ENCODE measurements around the gene ZFAND2A.
"Not testable (repeated sequence)": the region's sequence is repeated elsewhere in the genome, so short reads cannot be mapped to it uniquely, and the experiment has no call there.

DNA sequence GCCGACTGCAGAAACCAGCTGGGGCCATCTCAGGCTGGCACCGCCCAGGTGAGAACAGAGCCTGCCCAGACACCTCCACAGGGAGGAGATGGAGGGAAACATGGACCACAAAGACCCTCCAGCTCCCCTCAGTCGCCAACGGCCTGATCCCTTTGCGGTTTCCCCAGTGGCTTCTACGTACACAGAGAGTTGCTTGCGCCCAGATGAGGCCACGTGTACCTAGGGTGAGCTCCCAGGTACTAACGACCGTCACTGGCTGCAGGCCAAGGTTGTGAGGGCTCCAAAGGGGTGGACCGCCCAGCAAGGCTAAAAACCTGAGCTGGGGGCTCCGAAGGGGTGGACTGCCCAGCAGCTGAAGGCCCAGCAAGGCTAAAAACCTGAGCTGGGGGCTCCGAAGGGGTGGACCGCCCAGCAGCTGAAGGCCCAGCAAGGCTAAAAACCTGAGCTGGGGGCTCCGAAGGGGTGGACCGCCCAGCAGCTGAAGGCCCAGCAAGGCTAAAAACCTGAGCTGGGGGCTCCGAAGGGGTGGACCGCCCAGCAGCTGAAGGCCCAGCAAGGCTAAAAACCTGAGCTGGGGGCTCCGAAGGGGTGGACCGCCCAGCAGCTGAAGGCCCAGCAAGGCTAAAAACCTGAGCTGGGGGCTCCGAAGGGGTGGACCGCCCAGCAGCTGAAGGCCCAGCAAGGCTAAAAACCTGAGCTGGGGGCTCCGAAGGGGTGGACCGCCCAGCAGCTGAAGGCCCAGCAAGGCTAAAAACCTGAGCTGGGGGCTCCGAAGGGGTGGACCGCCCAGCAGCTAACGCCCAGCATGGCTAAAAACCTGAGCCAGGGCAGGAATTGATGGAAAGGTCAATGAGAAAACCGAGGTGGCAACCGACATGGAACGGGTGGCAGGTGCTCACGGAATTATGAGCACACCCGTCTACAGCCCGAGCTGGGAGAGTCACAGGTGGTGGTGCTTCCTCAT is 3.9 kb downstream of the ZFAND2A start:
- TF ChIP-seq ZNF175 (tag by site-specific recombination; IDR thresholded peaks at IDR 0.05); ZNF623 (tag by site-specific recombination; IDR thresholded peaks at IDR 0.05); ZNF169 (tag by site-specific recombination; IDR thresholded peaks at IDR 0.05); ZFP37 (tag by site-specific recombination; IDR thresholded peaks at IDR 0.05); ZNF292 (tag by site-specific recombination; IDR thresholded peaks at IDR 0.05; ENCODE audit: borderline replicate concordance, low read depth); ZNF530 (tag by site-specific recombination; IDR thresholded peaks at IDR 0.05; ENCODE audit: low read depth): not testable (repeated sequence)
- TF ChIP-seq, protein P1, sequence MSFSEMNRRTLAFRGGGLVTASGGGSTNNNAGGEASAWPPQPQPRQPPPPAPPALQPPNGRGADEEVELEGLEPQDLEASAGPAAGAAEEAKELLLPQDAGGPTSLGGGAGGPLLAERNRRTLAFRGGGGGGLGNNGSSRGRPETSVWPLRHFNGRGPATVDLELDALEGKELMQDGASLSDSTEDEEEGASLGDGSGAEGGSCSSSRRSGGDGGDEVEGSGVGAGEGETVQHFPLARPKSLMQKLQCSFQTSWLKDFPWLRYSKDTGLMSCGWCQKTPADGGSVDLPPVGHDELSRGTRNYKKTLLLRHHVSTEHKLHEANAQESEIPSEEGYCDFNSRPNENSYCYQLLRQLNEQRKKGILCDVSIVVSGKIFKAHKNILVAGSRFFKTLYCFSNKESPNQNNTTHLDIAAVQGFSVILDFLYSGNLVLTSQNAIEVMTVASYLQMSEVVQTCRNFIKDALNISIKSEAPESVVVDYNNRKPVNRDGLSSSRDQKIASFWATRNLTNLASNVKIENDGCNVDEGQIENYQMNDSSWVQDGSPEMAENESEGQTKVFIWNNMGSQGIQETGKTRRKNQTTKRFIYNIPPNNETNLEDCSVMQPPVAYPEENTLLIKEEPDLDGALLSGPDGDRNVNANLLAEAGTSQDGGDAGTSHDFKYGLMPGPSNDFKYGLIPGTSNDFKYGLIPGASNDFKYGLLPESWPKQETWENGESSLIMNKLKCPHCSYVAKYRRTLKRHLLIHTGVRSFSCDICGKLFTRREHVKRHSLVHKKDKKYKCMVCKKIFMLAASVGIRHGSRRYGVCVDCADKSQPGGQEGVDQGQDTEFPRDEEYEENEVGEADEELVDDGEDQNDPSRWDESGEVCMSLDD (tag by site-specific recombination; IDR thresholded peaks at IDR 0.05) = not testable (repeated sequence)
- TF ChIP-seq, protein P2, sequence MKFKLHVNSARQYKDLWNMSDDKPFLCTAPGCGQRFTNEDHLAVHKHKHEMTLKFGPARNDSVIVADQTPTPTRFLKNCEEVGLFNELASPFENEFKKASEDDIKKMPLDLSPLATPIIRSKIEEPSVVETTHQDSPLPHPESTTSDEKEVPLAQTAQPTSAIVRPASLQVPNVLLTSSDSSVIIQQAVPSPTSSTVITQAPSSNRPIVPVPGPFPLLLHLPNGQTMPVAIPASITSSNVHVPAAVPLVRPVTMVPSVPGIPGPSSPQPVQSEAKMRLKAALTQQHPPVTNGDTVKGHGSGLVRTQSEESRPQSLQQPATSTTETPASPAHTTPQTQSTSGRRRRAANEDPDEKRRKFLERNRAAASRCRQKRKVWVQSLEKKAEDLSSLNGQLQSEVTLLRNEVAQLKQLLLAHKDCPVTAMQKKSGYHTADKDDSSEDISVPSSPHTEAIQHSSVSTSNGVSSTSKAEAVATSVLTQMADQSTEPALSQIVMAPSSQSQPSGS (tag by site-specific recombination; IDR thresholded peaks at IDR 0.05; ENCODE audit: low read depth) = not testable (repeated sequence)
- TF ChIP-seq, protein P3, sequence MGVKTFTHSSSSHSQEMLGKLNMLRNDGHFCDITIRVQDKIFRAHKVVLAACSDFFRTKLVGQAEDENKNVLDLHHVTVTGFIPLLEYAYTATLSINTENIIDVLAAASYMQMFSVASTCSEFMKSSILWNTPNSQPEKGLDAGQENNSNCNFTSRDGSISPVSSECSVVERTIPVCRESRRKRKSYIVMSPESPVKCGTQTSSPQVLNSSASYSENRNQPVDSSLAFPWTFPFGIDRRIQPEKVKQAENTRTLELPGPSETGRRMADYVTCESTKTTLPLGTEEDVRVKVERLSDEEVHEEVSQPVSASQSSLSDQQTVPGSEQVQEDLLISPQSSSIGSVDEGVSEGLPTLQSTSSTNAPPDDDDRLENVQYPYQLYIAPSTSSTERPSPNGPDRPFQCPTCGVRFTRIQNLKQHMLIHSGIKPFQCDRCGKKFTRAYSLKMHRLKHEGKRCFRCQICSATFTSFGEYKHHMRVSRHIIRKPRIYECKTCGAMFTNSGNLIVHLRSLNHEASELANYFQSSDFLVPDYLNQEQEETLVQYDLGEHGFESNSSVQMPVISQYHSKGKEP (tag by site-specific recombination; IDR thresholded peaks at IDR 0.05) = not testable (repeated sequence)
